Type B pancreatic cell (in vitro differentiated cells): Measurements from ENCODE around the gene MAP2K6. TPM values are rescaled to one million over a fixed set of nuclear protein-coding genes. Genes with fewer than 3 reads are reported as not detected.

Experiments used
- DNase-seq: peaks from one replicate; pipeline ENCODE4 v3.0.0; 2021; ENCODE audit warnings: mixed read lengths; ENCODE audit not compliant: unreplicated experiment; ENCODE audit errors: extremely low spot score
- H3K27ac Mint-ChIP-seq: 2 replicates; pipeline ENCODE4 v1.8.0; 2021; ENCODE audit warnings: mild to moderate bottlenecking, mixed read lengths
- H3K27me3 Mint-ChIP-seq: 2 replicates; pipeline ENCODE4 v1.8.0; 2021; ENCODE audit warnings: mixed read lengths
- H3K36me3 Mint-ChIP-seq: 2 replicates; pipeline ENCODE4 v1.8.0; 2021; ENCODE audit warnings: mixed read lengths
- H3K4me1 Mint-ChIP-seq: one replicate; pipeline ENCODE4 v1.8.0; 2021; ENCODE audit warnings: mixed read lengths; ENCODE audit not compliant: unreplicated experiment
- H3K4me3 Mint-ChIP-seq: 2 replicates; pipeline ENCODE4 v1.8.0; 2021; ENCODE audit warnings: mild to moderate bottlenecking, mixed read lengths
- H3K9me3 Mint-ChIP-seq: 2 replicates; pipeline ENCODE4 v1.8.0; 2021; ENCODE audit warnings: mixed read lengths
- total RNA-seq: library from RNA; stranded (reverse); gene quantifications from 2 replicates; pipeline ENCODE4 v1.2.1, GENCODE V29; 2021; ENCODE audit warnings: low replicate concordance
- TF ChIP-seq, protein P1 (sequence below): fragments of 200-600 bp; sonication (generic); conservative IDR thresholded peaks from 2 replicates; pipeline ENCODE4 v1.5.0; 2021; ENCODE audit warnings: antibody characterized with exemption, mild to moderate bottlenecking

The MAP2K6 gene
- total RNA-seq, 1 donor from 2014 or later, result 28.8 TPM

DNA sequence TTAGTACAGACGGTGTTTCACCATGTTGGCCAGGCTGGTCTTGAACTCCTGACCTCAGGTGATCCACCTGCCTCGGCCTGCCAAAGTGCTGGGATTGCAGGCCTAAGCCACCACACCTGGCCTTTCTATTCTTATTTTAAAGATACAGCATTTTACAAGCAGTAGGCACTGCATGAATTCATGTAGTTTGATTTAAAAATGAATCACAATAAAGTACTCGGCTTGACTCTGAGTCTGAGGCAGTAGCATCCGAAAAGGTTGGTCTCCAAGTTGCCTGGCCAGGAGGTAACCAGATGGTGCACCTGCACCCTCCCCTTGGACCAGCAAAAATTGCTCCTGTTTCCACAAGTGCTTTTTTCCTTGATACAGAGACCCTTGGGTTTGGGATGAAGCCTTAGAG lies 35.6 kb downstream of the MAP2K6 start:
- Mint-ChIP-seq H3K27me3 (no peaks in the 10 kb centered on the region), H3K27ac (no peak overlapping the region), H3K9me3 (no peaks in the 10 kb centered on the region), H3K4me1 (peaks cover 39% of the 10 kb centered on the region), H3K4me3 (no peak overlapping the region), H3K36me3 (peaks cover 4% of the 10 kb centered on the region)
- DNase-seq, result no peak
- TF ChIP-seq, protein P1, sequence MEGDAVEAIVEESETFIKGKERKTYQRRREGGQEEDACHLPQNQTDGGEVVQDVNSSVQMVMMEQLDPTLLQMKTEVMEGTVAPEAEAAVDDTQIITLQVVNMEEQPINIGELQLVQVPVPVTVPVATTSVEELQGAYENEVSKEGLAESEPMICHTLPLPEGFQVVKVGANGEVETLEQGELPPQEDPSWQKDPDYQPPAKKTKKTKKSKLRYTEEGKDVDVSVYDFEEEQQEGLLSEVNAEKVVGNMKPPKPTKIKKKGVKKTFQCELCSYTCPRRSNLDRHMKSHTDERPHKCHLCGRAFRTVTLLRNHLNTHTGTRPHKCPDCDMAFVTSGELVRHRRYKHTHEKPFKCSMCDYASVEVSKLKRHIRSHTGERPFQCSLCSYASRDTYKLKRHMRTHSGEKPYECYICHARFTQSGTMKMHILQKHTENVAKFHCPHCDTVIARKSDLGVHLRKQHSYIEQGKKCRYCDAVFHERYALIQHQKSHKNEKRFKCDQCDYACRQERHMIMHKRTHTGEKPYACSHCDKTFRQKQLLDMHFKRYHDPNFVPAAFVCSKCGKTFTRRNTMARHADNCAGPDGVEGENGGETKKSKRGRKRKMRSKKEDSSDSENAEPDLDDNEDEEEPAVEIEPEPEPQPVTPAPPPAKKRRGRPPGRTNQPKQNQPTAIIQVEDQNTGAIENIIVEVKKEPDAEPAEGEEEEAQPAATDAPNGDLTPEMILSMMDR, result no peak

GRCh38 chr17:69450918-69451317 lies 36.4 kb downstream of the MAP2K6 start:
- Mint-ChIP-seq H3K36me3 (peaks cover 6% of the 10 kb centered on the region), H3K27ac (no peak overlapping the region), H3K4me3 (no peak overlapping the region), H3K9me3 (no peaks in the 10 kb centered on the region), H3K4me1 (peaks cover 42% of the 10 kb centered on the region), H3K27me3 (no peaks in the 10 kb centered on the region)
- TF ChIP-seq, protein P1, result no peak
- no peak for DNase-seq

- peaks cover 8% of the 10 kb centered on the region for H3K36me3 Mint-ChIP-seq
- TF ChIP-seq, protein P1, result no peak
- H3K27me3 Mint-ChIP-seq, result no peaks in the 10 kb centered on the region
- H3K4me1 Mint-ChIP-seq, result peaks cover 42% of the 10 kb centered on the region
- H3K9me3 Mint-ChIP-seq, result no peaks in the 10 kb centered on the region
- no peak for DNase-seq
- H3K4me3 Mint-ChIP-seq, result peak overlapping the region; percentile 44
- H3K27ac Mint-ChIP-seq, result no peak overlapping the region
Measured at GRCh38 chr17:69451416-69452394, 37.2 kb downstream of the MAP2K6 start.

GRCh38 chr17:69452664-69453260 lies 38.3 kb downstream of the MAP2K6 start:
- Mint-ChIP-seq H3K4me1 (peaks cover 38% of the 10 kb centered on the region), H3K36me3 (peaks cover 13% of the 10 kb centered on the region), H3K27ac (no peak overlapping the region), H3K4me3 (no peak overlapping the region), H3K9me3 (no peaks in the 10 kb centered on the region), H3K27me3 (no peaks in the 10 kb centered on the region)
- TF ChIP-seq, protein P1, result no peak
- DNase-seq, result no peak

- H3K4me3 Mint-ChIP-seq, result no peak overlapping the region
- H3K36me3 Mint-ChIP-seq, result peaks cover 13% of the 10 kb centered on the region
- H3K4me1 Mint-ChIP-seq, result peaks cover 27% of the 10 kb centered on the region
- TF ChIP-seq, protein P1, result no peak
- no peak overlapping the region for H3K27ac Mint-ChIP-seq
- no peaks in the 10 kb centered on the region for H3K27me3 Mint-ChIP-seq
- no peak for DNase-seq
- no peaks in the 10 kb centered on the region for H3K9me3 Mint-ChIP-seq
Measured at GRCh38 chr17:69454051-69454450, 39.6 kb downstream of the MAP2K6 start.
